ENCODE data around the gene SH3BP4. TPM values are rescaled to one million over a fixed set of nuclear protein-coding genes. Genes with fewer than 3 reads are reported as not detected.

The SH3BP4 gene
- total and polyA plus RNA-seq, 10 of the 15 experiments (the other 5 are each of a cell fraction or from before 2014, with no cell fraction given) = 0.03 to 0.36 TPM; not detected in 8

DNA sequence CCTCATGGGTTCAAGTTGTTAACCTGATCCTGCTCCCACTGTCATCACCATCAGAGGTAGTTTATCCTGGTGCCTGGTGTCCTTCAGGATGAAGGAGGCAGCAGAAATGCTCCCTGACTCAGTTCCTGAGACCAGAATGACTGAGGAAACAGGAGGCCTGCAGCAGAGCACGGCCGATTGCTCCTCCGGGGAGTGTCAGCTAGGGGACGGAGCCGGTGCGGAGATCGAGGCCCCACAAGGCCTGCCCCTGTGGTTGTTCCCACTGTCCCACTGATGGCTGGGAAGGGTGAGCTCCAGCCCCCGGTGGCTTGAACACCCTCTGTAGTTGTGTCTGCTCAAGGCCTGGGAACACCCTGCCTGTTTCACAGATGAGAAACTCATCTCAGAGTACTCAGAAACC, 45.6 kb downstream of the SH3BP4 start:
- SMC1A ChIA-PET (ENCODE audit: uncharacterized antibody, unreplicated experiment) = no interaction called here
- DNase-seq (ENCODE audit: low read depth, low spot score) (no peak), ATAC-seq (no peak), FAIRE-seq (no peak)
- no peaks in the 10 kb centered on the region for H4K20me1 ChIP-seq (ENCODE audit: control insufficient read depth, insufficient read depth)
- BruUV-seq (replicated peaks) = no TSS peak
- no peak overlapping the region for H2AFZ ChIP-seq (ENCODE audit: control insufficient read depth, low read depth, low read length)
- no peaks in the 10 kb centered on the region for H3K36me3 ChIP-seq (ENCODE audit: control insufficient read depth in 2 of 2, insufficient read depth in 2 of 2, low read length in 1 of 2)
- H3K79me2 ChIP-seq (ENCODE audit: control insufficient read depth, insufficient read depth, low read length) = no peaks in the 10 kb centered on the region
- CTCF ChIA-PET = no interaction called here
- POLR2A ChIA-PET = no interaction called here
- in situ Hi-C loops (cut with MboI) = no loop called here
- TF ChIP-seq, protein P1, sequence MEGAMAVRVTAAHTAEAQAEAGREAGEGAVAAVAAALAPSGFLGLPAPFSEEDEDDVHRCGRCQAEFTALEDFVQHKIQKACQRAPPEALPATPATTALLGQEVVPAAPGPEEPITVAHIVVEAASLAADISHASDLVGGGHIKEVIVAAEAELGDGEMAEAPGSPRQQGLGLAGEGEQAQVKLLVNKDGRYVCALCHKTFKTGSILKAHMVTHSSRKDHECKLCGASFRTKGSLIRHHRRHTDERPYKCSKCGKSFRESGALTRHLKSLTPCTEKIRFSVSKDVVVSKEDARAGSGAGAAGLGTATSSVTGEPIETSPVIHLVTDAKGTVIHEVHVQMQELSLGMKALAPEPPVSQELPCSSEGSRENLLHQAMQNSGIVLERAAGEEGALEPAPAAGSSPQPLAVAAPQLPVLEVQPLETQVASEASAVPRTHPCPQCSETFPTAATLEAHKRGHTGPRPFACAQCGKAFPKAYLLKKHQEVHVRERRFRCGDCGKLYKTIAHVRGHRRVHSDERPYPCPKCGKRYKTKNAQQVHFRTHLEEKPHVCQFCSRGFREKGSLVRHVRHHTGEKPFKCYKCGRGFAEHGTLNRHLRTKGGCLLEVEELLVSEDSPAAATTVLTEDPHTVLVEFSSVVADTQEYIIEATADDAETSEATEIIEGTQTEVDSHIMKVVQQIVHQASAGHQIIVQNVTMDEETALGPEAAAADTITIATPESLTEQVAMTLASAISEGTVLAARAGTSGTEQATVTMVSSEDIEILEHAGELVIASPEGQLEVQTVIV (IDR thresholded peaks at IDR 0.05; ENCODE audit: borderline replicate concordance, partially characterized antibody) = no peak
- TF ChIP-seq ZSCAN29 (IDR thresholded peaks at IDR 0.05) = no peak
- RAD21 ChIA-PET (ENCODE audit: unreplicated experiment) = no interaction called here
- no peaks in the 10 kb centered on the region for H3K4me1 ChIP-seq (ENCODE audit: control insufficient read depth, insufficient read depth, low read length)
- H3K4me2 ChIP-seq (ENCODE audit: control insufficient read depth, insufficient read depth) = no peak overlapping the region
- H3K9ac ChIP-seq (ENCODE audit: control insufficient read depth, insufficient read depth, low read length) = no peak overlapping the region
- no peaks in the 10 kb centered on the region for H3K27me3 ChIP-seq (replicated peaks in 1 of 2; ENCODE audit: control insufficient read depth in 2 of 2, insufficient read depth in 2 of 2, low read length in 1 of 2)
- intact Hi-C loops (cut with micrococcal nuclease; ENCODE audit: unreplicated experiment) = no loop called here
- H3K4me3 ChIP-seq = no peak overlapping the region
- 69% methylated on average over 8 of the region's 8 CpGs for WGBS (ENCODE audit: insufficient coverage, insufficient replicate concordance, low lambda C conversion rate, missing lambda C conversion rate)
- H3K9me3 ChIP-seq (replicated peaks; ENCODE audit: control insufficient read depth, insufficient read depth, low read length) = no peaks in the 10 kb centered on the region; the same call in 2 of the 3 replicates
- H3K27ac ChIP-seq (ENCODE audit: control insufficient read depth, insufficient read depth) = no peak overlapping the region

DNA sequence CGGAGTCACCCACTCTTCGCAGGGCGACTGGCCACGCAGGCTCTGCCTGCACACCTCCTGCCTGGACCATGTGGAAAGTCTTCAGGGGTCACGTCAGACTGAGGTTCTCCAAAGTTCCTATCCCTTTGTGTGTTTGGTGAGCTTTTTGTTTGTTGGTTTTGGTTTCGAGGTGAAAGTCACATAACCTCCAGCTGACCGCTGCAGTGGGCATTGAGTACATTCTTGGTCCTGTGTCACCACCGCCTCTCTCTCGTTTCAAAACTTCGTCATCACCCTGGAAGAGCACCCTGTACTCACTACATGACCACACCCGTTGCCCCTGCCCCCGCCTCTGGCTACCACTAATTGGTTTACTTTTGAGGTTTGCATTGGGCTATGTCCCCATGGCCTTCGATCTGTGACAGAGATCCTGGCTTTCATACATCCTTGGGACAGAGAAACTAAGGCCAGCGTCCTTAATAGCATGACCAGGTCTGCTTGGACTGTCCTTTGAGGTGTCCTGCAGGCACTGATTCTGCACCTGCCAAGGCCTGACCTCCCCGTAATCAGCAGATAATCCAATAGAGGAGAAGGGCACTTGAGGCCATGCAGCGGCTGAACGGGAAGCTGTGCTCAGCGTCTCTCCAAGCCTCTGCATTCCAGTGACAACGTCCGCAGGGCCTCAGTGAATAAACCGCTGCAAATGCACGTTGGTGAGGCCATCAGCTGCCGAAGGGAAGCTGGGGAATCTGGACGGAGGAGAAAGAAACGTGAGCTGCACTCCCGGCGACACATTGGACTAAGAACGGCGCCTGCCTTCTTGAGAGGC, 46.8 kb downstream of the SH3BP4 start:
- ATAC-seq (no peak), DNase-seq (ENCODE audit: low read depth, low spot score) (no peak), FAIRE-seq (no peak)
- Histone ChIP-seq H4K20me1 (ENCODE audit: control insufficient read depth, insufficient read depth) (no peaks in the 10 kb centered on the region), H3K79me2 (ENCODE audit: control insufficient read depth, insufficient read depth, low read length) (no peaks in the 10 kb centered on the region), H3K9ac (ENCODE audit: control insufficient read depth, insufficient read depth, low read length) (no peak overlapping the region), H3K4me3 (no peak overlapping the region), H3K27ac (ENCODE audit: control insufficient read depth, insufficient read depth) (no peak overlapping the region), H3K27me3 (replicated peaks in 1 of 2; ENCODE audit: control insufficient read depth in 2 of 2, insufficient read depth in 2 of 2, low read length in 1 of 2) (no peaks in the 10 kb centered on the region), H2AFZ (ENCODE audit: control insufficient read depth, low read depth, low read length) (no peak overlapping the region), H3K4me2 (ENCODE audit: control insufficient read depth, insufficient read depth) (no peak overlapping the region), H3K4me1 (ENCODE audit: control insufficient read depth, insufficient read depth, low read length) (no peaks in the 10 kb centered on the region), H3K36me3 (ENCODE audit: control insufficient read depth in 2 of 2, insufficient read depth in 2 of 2, low read length in 1 of 2) (no peaks in the 10 kb centered on the region), H3K9me3 (replicated peaks; ENCODE audit: control insufficient read depth, insufficient read depth, low read length) (no peaks in the 10 kb centered on the region; the same call in 2 of the 3 replicates)
- SMC1A ChIA-PET (ENCODE audit: uncharacterized antibody, unreplicated experiment) = no interaction called here
- in situ Hi-C loops (cut with MboI) (no loop called here), intact Hi-C loops (cut with micrococcal nuclease; ENCODE audit: unreplicated experiment) (no loop called here)
- 32% methylated on average over 29 of the region's 29 CpGs for WGBS (ENCODE audit: insufficient coverage, insufficient replicate concordance, low lambda C conversion rate, missing lambda C conversion rate)
- POLR2A ChIA-PET = no interaction called here
- CTCF ChIA-PET = no interaction called here
- RAD21 ChIA-PET (ENCODE audit: unreplicated experiment) = no interaction called here
- BruUV-seq (replicated peaks) = no TSS peak
- no peak for TF ChIP-seq PAX5 (IDR thresholded peaks at IDR 0.05; ENCODE audit: borderline replicate concordance, low read depth, low read length)
- TF ChIP-seq HDAC2 (IDR thresholded peaks at IDR 0.05) = no peak
- no peak for TF ChIP-seq HCFC1 (IDR thresholded peaks at IDR 0.05; ENCODE audit: low read length)
- TF ChIP-seq MTA2 (IDR thresholded peaks at IDR 0.05; ENCODE audit: low read depth) = no peak
- TF ChIP-seq ZNF217 (IDR thresholded peaks at IDR 0.05) = no peak
- no peak for TF ChIP-seq DPF2 (IDR thresholded peaks at IDR 0.05)
- TF ChIP-seq, protein P2, sequence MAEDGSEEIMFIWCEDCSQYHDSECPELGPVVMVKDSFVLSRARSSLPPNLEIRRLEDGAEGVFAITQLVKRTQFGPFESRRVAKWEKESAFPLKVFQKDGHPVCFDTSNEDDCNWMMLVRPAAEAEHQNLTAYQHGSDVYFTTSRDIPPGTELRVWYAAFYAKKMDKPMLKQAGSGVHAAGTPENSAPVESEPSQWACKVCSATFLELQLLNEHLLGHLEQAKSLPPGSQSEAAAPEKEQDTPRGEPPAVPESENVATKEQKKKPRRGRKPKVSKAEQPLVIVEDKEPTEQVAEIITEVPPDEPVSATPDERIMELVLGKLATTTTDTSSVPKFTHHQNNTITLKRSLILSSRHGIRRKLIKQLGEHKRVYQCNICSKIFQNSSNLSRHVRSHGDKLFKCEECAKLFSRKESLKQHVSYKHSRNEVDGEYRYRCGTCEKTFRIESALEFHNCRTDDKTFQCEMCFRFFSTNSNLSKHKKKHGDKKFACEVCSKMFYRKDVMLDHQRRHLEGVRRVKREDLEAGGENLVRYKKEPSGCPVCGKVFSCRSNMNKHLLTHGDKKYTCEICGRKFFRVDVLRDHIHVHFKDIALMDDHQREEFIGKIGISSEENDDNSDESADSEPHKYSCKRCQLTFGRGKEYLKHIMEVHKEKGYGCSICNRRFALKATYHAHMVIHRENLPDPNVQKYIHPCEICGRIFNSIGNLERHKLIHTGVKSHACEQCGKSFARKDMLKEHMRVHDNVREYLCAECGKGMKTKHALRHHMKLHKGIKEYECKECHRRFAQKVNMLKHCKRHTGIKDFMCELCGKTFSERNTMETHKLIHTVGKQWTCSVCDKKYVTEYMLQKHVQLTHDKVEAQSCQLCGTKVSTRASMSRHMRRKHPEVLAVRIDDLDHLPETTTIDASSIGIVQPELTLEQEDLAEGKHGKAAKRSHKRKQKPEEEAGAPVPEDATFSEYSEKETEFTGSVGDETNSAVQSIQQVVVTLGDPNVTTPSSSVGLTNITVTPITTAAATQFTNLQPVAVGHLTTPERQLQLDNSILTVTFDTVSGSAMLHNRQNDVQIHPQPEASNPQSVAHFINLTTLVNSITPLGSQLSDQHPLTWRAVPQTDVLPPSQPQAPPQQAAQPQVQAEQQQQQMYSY (CRISPR knock-in tag; IDR thresholded peaks at IDR 0.05) = no peak
- no peak for TF ChIP-seq NFYA (IDR thresholded peaks at IDR 0.05; ENCODE audit: borderline replicate concordance, low read depth, low read length)

Data from GM12878 (cell line).